GM21360 (cell line): Measurements from ENCODE around the gene PLXND1.

Source experiments
- ATAC-seq: cut with Tn5 transposase; IDR thresholded peaks from one replicate; pipeline ENCODE4 v1.9.1; 2021; ENCODE audit warnings: mild to moderate bottlenecking, moderate library complexity; ENCODE audit not compliant: unreplicated experiment

Gene PLXND1

GRCh38 chr3:129567939-129568338 lies 38.5 kb downstream of the PLXND1 start:
- ATAC-seq, result no peak

GRCh38 chr3:129567176-129567705 lies 39.2 kb downstream of the PLXND1 start:
- no peak for ATAC-seq

GRCh38 chr3:129565902-129566301 lies 40.6 kb downstream of the PLXND1 start:
- ATAC-seq, result no peak

- ATAC-seq, result no peak
These were observed 41.4 kb downstream of the PLXND1 start for GRCh38 chr3:129564981-129565644.

- no peak for ATAC-seq
These were observed 42.5 kb downstream of the PLXND1 start for GRCh38 chr3:129563850-129564535.

GRCh38 chr3:129563332-129563731 lies 43.1 kb downstream of the PLXND1 start:
- ATAC-seq, result no peak

- ATAC-seq, result no peak
These were observed 43.7 kb downstream of the PLXND1 start for GRCh38 chr3:129562803-129563202.

GRCh38 chr3:129561619-129562248 lies 44.7 kb downstream of the PLXND1 start:
- ATAC-seq, result no peak

- no peak for ATAC-seq
These were observed 45.4 kb downstream of the PLXND1 start for GRCh38 chr3:129560911-129561594.

- no peak for ATAC-seq
These were observed 46.1 kb downstream of the PLXND1 start for GRCh38 chr3:129560269-129560787.

GRCh38 chr3:129559565-129560079 lies 46.9 kb downstream of the PLXND1 start:
- no peak for ATAC-seq

- ATAC-seq, result no peak
These were observed 47.5 kb downstream of the PLXND1 start for GRCh38 chr3:129558772-129559564.

GRCh38 chr3:129558081-129558771 lies 48.2 kb downstream of the PLXND1 start:
- no peak for ATAC-seq

GRCh38 chr3:129557548-129557894 lies 49.0 kb downstream of the PLXND1 start:
- no peak for ATAC-seq

- no peak for ATAC-seq
These were observed 49.5 kb downstream of the PLXND1 start for GRCh38 chr3:129556890-129557547.

GRCh38 chr3:129556358-129556695 lies 50.1 kb downstream of the PLXND1 start:
- no peak for ATAC-seq

- no peak for ATAC-seq
These were observed 50.7 kb downstream of the PLXND1 start for GRCh38 chr3:129555616-129556357.

GRCh38 chr3:129555153-129555550 lies 51.3 kb downstream of the PLXND1 start:
- no peak for ATAC-seq
